Measurements from ENCODE around the gene BCCIP. TPM values are rescaled to one million over a fixed set of nuclear protein-coding genes. Genes with fewer than 3 reads are reported as not detected.
A peak's percentile ranks its signal among the peaks of the same experiment; 100 is the strongest.

BCCIP gene
- total RNA-seq, 6 donors from 2014 or later: 13.7 to 53.8 (median 35.2) TPM

DNA sequence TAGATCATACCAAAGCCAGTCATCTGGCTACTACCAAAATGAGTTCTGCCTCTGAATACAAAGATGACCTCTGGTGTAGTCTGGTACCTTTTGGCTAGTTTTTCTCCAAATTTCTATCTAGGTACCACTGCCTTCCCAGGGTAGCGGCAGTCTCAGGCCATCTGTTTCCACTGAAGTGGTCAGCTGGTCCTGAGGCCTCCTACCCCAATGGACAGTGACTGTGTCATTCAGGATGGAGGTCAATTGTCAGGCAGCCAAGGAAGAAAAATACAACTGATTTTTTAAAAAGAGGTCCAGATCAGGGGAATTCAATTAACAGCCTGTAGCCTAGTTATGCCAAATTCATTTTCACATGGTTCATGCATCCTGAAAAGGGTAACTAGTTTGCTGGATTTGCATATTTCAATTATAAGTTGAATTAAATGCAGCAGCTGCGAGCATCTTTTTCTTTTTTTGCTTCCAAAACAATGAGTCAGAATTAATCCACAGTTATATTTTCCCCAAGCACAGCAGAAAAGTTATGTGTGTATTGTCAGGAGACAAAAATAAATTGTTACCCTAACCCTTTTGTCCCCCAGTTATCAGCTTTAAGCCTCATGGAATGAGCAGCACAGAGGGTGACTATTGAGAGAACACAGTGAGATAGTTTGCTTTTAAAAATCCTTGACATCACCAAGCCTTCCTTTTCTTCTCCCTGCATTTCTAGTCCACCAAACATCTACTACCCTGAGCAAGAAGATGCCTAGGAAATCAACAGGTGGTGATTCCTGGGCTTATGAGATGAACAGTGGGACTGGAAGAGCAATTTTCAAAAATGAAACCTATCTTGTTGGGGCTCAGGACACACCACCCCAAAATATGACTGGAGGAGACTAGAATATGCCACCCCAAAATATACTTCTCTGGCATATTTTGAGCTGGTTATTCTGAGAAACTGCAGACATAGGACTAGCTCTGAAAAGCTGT, 27.7 kb downstream of the BCCIP start:
- no peak overlapping the region for H3K27ac ChIP-seq
- no peaks in the 10 kb centered on the region for H3K27me3 ChIP-seq
- ATAC-seq (ENCODE audit: low FRiP score in 2 of 2) (no peak), DNase-seq (no peak)
- no peaks in the 10 kb centered on the region for H3K4me1 ChIP-seq
- 97% methylated on average over 2 of the region's 2 CpGs for WGBS, 2 donors
- H3K4me3 ChIP-seq: no peak overlapping the region
- TF ChIP-seq, protein P1, sequence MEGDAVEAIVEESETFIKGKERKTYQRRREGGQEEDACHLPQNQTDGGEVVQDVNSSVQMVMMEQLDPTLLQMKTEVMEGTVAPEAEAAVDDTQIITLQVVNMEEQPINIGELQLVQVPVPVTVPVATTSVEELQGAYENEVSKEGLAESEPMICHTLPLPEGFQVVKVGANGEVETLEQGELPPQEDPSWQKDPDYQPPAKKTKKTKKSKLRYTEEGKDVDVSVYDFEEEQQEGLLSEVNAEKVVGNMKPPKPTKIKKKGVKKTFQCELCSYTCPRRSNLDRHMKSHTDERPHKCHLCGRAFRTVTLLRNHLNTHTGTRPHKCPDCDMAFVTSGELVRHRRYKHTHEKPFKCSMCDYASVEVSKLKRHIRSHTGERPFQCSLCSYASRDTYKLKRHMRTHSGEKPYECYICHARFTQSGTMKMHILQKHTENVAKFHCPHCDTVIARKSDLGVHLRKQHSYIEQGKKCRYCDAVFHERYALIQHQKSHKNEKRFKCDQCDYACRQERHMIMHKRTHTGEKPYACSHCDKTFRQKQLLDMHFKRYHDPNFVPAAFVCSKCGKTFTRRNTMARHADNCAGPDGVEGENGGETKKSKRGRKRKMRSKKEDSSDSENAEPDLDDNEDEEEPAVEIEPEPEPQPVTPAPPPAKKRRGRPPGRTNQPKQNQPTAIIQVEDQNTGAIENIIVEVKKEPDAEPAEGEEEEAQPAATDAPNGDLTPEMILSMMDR (IDR thresholded peaks at IDR 0.05): no peak
- TF ChIP-seq POLR2AphosphoS5 (IDR thresholded peaks at IDR 0.05) (no peak), EP300 (IDR thresholded peaks at IDR 0.05) (no peak), POLR2A (IDR thresholded peaks at IDR 0.05) (no peak)
- peaks cover 3 to 64% (median 23%) of the 10 kb centered on the region in 4 donors for H3K36me3 ChIP-seq
- no peaks in the 10 kb centered on the region for H3K9me3 ChIP-seq

DNA sequence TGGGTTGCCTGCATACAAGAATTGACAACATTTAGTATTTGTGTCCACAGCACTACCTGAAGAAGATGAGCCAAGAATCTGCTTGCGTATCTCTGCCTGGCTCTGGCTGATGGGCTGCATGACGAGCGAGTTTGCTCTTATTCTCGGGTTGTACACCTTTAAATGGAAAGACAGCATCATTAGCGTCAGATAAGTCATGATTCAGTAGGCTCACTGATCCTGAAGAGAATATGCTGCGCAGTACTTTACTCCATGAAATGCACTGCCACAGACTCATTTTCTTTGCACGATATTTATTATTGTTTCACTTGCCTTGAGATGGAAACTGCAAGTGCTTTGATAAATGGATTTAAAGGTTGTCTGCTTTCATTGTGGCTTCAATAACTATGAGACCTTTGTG, 29.1 kb downstream of the BCCIP start:
- TF ChIP-seq EP300 (IDR thresholded peaks at IDR 0.05): no peak
- TF ChIP-seq, protein P1 (IDR thresholded peaks at IDR 0.05): no peak
- no peak for TF ChIP-seq POLR2AphosphoS5 (IDR thresholded peaks at IDR 0.05)
- no peak for TF ChIP-seq POLR2A (IDR thresholded peaks at IDR 0.05)
- peaks cover 3 to 55% (median 23%) of the 10 kb centered on the region in 4 donors for H3K36me3 ChIP-seq
- ATAC-seq (ENCODE audit: low FRiP score in 2 of 2): no peak

DNA sequence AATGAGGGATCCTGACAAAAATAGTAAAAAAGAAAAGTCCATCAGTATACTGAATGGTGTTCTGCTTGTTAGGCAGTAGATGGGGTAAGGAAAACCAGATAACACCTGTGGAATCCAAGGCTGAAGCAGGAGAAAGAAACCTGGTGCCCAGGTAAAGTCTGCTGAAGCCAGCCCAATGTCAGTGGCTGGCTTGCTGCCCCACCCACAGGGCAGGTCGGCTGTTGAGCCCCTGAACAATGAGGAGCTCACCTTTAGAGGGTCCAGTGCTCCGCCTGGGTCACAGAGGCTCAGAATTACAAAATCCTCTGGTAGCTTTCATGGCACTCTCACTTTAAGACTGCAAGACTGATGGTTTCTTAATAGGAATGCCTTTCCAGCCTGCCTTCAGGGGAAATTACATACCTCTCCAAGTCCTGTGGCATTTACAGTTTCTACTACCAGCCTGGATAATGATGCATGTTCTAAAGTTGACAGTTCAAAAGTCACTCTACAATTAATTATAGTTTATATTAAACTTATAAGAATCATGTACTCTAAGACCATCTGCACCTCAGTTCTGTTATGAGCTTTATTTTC, 33.9 kb downstream of the BCCIP start:
- peaks cover under 1 to 33% (median 8%) of the 10 kb centered on the region in 4 donors for H3K36me3 ChIP-seq
- no peak overlapping the region for H3K4me3 ChIP-seq
- DNase-seq (no peak), ATAC-seq (ENCODE audit: low FRiP score in 2 of 2) (no peak)
- 80 to 92% methylated on average over 1 to 2 of the region's 2 CpGs for WGBS, 2 donors
- H3K9me3 ChIP-seq: no peaks in the 10 kb centered on the region
- TF ChIP-seq POLR2AphosphoS5 (IDR thresholded peaks at IDR 0.05): no peak
- TF ChIP-seq POLR2A (IDR thresholded peaks at IDR 0.05): no peak
- TF ChIP-seq, protein P1 (IDR thresholded peaks at IDR 0.05): no peak
- no peak for TF ChIP-seq EP300 (IDR thresholded peaks at IDR 0.05)
- H3K27ac ChIP-seq: no peak overlapping the region
- H3K4me1 ChIP-seq: peaks cover 0 to 6% (median 0%) of the 10 kb centered on the region in 4 donors
- H3K27me3 ChIP-seq: no peaks in the 10 kb centered on the region

More for the DNA sequence above, 29.1 kb downstream of the BCCIP start:
- Histone ChIP-seq H3K4me1 (no peaks in the 10 kb centered on the region), H3K27me3 (no peaks in the 10 kb centered on the region), H3K4me3 (no peak overlapping the region), H3K27ac (no peak overlapping the region), H3K9me3 (no peaks in the 10 kb centered on the region)
- DNase-seq: no peak
- 95 to 97% methylated on average over 7 of the region's 7 CpGs for WGBS, 2 donors

DNA sequence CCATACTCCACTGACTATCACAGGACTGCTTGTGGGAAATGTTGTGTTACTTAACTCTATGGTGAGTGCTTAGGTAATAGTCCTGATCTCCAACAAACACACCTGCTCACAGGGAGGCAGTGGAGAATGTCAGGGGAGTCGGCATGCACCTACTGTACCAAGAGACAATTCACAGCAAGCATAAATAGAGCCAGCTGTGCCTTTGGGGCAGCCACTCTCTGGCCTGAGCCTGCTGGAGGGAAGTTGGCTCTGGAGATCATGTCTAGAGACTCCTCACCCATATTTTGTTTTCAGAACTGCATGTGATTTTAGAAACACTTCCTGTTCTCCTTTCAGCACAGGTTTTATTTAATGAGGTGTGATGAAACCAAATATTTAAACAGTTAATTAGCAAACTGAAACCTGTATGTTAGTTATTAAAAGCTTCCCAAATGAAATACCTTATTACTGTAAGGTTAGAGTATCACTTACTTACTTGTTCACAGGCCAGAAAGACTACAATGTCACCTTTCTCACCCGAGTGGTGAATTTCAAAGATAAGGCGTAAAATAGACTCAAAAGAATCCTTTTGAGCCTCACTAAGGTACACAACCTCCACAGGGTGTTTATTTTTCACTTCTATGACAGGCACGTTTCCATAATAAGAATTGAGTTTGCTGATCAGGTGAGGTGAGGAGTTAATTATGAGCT, 35.9 kb downstream of the BCCIP start:
- Histone ChIP-seq H3K9me3 (no peaks in the 10 kb centered on the region), H3K36me3 (peaks cover 0 to 23% (median 3%) of the 10 kb centered on the region in 4 donors), H3K27ac (peak overlapping the region in 1 of 4 donors; percentile 13), H3K27me3 (no peaks in the 10 kb centered on the region), H3K4me3 (no peak overlapping the region), H3K4me1 (peaks cover 0 to 6% (median 0%) of the 10 kb centered on the region in 4 donors)
- TF ChIP-seq, protein P1 (IDR thresholded peaks at IDR 0.05): no peak
- TF ChIP-seq POLR2A (IDR thresholded peaks at IDR 0.05): no peak
- whole genome bisulfite sequencing, 2 donors: 64 to 66% methylated on average over 4 of the region's 4 CpGs
- DNase-seq (no peak), ATAC-seq (ENCODE audit: low FRiP score in 2 of 2) (no peak)
